A172 (cell line): ENCODE measurements around the gene TRAPPC10. TPM values are rescaled to one million over a fixed set of nuclear protein-coding genes. Genes with fewer than 3 reads are reported as not detected.

Experiments
- DNase-seq: peaks from one replicate; pipeline ENCODE4 v3.0.0-alpha.2; 2015; ENCODE audit warnings: low spot score
- total RNA-seq: library from RNA; depleted of rRNA; stranded (reverse); fragments of >200 nt; shearing (Covaris generic); gene quantifications from 2 replicates; pipeline ENCODE4 v1.2.3, GENCODE V29; 2014

TRAPPC10 gene
- total RNA-seq, 1 experiment from 2014 or later, result 34.7 TPM

DNA sequence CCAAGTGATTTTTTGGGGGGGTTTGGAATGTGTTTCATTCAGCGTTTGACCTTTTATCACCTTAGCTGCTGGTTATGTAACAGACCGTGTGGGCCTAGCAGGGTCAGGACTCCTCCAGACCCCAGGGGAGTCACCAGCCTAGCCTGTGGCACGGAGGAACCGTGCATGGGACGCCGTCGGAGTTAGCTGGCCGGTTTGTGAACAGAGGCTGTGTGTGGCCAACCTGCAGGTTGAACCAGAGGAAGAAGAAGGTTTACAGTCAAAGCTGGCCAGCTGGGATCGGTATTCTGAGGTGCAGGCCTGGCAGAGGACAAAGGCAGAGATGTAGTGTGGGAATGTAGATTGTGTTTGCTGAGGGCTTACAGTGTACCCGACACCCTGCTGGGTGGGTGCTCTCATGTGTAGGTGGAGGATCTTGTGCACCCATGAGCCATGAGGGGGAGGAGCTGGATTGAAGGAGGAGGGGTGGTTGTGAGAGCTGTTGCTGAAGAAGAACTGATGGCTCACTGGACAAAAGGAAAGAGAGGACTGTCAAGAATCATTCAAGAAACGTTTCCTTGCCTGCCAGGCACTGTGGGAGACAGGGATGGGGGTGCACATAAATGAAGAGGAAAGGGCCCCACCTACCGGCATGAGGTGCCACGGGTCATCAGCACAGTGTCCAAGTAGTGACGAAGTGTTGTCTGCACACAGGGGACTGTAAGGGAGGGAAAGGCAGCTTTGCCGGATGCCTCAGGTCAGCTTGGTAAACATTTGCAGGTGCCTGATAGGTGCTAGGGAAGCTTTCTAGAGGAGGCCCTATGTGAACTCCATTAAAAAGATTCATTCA lies 55.1 kb downstream of the TRAPPC10 start:
- DNase-seq, result no peak

DNA sequence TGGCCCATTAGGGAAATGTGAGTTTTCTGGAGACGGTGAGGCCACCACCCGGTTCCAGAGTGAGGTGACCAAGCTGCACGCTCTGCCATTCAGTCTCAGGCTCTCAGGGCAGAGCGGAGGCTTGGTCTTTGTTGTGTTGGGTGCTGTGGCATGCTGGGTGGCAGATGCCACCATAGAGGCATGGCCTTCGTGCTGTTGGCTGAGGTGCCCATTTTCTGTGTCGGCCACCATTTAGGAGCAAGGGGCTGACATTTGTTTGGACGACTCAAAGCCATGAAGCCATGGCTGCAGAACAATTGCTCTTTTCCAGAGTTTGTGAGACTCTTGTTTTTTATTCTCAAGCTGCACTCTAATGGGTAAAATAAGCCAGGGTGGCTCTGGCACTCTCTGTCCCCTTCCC lies 58.3 kb downstream of the TRAPPC10 start:
- no peak for DNase-seq

DNA sequence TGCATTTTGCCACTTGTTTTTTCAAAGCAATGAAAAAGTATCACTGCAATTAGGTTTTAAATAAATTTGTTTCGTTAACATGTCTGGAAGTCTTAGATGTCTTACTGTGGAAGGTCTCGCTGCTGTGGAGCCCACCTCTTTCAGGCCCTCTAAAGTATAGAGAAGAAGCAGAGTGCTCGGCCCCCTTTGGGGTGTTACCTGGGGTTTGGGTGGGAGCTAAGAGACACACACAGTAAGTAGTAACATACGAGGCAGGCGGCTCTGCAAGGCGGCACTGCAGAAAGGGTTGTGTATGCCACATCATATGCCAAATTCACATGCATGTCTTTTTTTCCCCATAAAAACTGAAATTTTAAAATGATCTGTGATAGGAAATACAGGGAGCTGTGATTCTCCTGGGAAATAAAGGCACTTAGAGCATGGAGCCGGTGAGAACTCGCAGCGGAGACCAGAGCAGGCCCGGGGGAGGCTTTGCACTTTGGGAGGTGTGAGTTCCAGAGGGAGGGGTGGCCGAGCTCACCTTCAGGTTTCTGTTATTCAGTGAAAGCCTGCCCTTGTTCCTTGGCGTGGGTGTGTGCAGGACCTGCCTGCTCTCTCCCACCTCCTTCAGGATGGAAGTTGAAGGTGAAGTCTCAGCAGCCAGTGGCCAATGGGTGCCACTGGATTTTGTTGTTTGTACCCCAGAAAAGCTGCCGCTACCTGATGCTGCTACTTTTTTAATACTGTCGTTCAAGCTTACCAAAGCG lies 59.4 kb downstream of the TRAPPC10 start:
- no peak for DNase-seq

DNA sequence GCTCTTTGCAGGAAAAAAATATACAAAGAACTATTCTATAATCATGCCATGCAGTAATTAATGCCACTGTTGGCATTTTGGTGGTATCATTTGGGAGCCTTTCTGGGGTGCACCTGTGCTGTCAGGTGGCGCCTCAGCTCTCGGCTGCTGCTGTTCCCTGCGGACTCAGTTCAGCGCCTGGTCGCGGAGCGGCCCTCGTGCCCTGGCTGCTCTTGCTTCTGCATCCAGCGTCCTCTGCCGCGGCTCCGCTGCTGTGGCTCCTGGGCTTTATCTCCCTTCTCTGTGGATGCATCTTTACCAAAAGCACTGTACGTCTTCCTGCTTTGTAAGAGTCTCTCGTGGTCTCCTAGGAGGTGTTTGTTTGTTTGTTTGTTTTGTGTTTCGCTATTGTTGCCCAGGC lies 60.0 kb downstream of the TRAPPC10 start:
- DNase-seq, result no peak

DNA sequence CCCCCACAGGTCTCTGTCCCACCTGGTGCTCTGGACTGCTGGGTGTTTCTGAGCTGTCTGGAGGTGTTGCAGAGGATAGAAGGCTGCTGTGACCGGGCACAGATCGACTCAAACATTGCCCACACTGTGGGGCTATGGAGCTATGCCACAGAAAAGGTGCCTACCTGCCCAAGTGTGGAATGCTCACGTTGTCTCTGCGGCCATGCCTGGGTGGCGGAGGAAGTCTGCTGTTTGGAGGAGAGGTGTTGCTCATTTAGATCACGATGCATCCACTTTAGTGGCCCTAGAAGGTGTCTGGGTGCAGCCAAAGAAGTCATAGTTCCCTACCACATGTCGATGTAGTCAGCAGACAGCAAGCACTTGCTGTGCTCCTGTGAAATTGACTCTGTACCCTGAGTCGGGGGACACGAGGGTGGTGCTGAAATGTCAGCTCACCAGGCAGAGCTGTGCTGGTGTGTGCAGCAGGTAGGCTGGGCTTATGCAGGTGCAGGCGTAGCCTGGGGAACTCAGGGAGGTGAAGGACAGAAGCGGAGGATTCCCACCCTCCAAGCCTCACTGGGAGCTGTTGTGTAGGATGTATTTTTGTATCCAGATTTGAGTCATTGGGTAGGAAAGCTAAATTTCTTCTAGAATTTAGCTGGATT lies 62.3 kb downstream of the TRAPPC10 start:
- no peak for DNase-seq

DNA sequence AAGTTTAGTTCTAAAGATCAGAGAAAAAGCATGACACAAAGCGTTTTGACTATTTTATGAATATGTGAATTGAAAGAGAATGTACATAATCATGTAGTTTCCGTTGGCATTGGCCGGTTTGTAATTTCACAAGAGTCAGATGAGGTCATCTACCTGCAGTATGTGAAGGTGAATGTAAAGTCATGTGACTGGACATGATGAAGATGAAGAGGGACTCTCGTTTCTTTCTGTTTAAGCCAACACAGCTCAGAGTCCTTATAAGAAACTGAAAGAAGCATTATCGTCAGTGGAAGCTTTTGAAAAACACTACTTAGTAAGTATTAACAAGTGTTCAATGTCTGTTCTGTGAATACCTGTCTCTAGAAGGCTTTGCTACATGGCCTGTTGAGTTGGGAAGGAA lies 64.2 kb downstream of the TRAPPC10 start:
- no peak for DNase-seq

DNA sequence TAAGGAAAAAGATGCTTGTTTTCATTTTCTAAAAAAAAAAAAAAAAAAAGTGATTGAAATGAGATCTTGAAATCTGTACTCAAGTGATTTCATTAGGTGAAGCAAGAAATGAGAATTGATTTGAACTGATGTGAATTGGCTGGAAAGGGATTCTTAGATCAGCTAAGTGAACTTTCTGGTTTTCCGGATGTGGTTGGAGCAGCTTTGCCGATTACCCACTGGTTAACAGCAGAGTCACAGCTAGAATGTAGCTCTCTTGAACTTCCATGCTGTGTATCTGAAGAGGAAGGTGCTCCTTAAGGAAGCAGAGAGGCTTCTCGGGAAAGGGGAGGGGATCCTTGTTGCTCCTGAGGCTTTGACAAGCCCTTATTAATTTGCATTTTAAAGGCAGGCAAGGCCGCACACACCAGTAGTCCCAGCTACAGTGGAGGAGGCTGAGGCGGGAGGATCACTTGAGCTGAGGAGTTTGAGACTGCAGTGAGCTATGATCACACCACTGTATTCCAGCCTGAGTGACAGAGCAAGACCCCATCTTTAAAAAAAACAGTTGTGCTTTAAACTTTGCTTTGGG lies 66.4 kb downstream of the TRAPPC10 start:
- DNase-seq, result no peak

DNA sequence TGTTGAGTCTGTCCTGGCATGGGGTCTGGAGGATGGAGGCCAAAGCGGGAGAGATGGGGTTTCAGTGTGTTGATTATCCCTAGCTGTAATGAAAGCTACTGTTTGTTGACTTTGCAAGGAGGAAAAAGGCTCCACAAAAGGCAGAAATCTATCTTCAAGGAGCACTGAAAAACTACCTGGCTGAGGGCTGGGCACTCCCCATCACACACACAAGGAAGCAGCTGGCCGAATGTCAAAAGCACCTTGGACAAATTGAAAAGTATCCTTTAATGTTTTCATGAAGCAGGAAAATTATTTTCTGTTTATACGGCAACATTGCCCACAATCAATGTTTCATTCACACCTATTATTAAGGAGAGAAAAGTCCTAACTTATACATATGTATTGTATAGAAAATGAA lies 67.3 kb downstream of the TRAPPC10 start:
- no peak for DNase-seq

DNA sequence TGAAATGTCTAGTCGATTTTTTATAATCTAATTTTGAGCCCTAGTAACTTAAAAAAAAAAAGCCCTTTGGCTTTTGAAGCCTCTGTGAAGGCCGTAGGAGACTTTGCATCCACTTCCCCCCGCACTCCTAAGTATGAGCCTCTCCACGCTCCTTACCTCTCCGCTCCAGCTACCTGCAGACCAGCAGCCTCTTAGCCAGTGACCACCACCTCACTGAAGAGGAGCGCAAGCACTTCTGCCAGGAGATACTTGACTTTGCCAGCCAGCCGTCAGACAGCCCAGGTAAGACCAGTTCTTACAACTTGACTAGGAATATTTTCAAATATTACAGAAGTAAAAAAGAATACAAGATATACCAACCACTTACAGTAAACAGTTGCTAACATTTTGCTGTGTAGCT lies 67.7 kb downstream of the TRAPPC10 start:
- DNase-seq, result no peak

DNA sequence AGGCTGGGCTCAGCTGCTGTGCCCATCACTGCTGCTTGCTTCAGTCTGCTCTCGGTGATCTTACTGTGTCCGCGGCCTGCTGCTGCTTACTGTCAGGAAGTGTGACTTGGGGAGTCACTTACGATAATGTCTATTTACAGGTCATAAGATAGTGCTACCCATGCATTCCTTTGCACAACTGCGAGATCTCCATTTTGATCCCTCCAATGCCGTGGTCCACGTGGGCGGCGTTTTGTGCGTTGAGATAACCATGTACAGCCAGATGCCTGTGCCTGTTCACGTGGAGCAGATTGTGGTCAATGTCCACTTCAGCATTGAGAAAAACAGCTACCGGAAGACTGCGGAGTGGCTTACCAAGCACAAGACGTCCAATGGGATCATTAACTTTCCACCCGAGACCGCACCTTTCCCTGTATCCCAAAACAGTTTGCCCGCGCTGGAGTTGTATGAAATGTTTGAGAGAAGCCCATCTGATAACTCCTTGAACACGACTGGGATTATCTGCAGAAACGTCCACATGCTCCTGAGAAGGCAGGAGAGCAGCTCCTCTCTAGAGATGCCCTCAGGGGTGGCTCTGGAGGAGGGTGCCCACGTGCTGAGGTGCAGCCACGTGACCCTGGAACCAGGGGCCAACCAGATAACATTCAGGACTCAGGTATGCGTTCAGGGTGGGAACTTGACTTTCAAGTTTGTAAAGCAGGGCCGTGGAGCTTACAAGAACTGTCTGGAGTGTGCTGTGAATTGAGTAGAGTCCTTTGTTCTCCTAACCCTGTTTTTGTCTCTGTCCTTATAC lies 70.7 kb downstream of the TRAPPC10 start:
- DNase-seq, result no peak

DNA sequence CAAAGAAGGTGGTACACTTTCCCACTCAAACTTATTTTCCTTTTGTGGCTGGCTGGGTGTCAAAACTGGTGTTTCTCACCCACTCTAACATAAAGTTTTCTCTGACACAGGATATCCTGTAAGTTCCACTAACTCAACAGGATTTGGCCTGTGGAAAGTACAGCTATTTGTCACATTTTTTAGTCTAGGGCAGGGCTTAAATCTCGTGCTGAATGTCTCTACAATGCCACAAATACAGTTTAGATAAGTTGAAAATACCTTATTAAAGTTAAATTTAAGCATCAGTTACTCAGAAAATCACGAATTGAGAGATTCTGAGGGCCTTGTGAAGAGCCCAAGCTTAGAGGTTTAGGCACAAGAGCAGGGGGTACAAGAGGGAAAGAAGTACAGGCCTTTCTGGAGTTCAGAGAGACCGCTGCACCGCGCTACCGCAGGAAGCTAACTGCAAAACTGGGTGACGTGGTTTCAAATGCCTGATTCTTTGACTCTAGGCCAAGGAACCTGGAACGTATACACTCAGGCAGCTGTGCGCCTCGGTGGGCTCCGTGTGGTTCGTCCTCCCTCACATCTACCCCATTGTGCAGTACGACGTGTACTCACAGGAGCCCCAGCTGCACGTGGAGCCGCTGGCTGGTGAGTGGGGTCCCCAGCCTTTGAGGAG lies 71.7 kb downstream of the TRAPPC10 start:
- DNase-seq, result no peak

DNA sequence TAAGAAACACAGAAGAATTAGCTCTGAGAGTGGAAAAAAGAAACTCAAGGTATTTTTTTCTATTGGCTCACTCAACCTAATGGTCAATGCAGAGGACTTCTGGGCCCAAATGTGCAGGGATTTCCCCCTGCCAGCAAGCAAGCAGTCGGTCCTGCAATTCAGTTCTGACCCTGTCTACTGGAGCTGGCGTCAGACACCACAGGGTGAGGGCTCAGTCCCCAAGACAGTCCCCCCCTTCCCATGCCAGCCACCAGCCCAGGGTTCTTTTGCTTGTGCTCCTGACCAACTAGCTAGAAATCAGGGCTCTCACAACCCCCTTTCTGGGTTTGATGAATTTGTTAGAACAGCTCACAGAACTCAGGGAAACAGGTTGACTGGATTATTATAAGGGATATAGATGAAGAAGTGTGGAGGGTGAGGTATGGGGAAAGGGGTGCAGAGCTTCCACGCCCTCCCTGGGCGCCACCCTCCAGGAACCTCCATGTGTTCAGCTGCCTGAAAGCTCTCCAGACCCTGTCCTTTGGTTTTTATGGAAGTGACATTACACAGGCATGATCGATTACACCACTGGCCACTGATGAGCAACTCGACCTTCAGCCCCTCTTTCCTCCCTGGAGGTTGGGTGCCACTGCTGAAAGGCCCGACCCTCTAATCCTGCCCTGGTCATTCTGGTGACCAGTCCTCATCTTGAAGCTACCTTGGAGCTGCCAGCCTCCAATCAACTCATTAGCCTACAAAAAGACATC lies 72.6 kb downstream of the TRAPPC10 start:
- no peak for DNase-seq

DNA sequence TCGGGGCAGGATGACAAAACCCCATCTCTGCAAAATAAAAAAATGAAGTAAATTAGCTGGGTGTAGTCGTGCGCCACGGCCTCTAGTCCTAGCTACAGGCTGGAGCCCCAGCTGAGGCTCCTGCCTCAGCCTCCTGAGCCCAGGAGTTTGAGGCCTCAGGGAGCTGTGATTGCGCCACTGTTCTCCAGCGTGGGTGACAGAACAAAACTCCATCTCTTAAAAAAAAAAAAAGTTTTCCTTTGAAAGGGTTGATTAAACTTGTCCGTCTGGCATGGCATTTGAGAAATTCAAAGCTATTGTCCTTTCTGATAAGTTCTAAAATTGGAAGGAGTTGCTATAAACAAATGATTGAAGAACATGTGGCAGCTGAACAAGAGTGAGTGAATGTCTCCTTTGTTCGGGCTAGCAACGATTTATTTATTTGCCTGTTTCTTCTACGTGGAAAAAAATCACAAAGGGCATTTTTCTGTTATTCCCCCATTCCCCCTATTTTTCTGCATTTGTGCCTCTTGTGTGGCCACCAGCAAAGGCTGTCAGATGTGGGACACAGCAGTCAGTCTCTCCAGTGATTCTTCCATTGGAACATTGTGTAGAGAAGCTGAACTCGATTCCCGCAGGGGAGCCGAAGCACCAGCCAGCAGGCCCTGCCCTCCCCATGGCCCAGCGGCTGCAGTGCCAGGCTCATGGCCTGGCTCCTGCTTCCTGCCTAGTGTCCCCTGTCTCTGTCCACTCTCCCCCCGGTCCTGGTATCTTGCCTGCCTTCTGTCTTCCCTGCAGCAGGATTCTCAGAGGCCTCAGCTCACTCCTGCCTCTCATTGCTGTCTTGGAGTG lies 73.6 kb downstream of the TRAPPC10 start:
- no peak for DNase-seq

DNA sequence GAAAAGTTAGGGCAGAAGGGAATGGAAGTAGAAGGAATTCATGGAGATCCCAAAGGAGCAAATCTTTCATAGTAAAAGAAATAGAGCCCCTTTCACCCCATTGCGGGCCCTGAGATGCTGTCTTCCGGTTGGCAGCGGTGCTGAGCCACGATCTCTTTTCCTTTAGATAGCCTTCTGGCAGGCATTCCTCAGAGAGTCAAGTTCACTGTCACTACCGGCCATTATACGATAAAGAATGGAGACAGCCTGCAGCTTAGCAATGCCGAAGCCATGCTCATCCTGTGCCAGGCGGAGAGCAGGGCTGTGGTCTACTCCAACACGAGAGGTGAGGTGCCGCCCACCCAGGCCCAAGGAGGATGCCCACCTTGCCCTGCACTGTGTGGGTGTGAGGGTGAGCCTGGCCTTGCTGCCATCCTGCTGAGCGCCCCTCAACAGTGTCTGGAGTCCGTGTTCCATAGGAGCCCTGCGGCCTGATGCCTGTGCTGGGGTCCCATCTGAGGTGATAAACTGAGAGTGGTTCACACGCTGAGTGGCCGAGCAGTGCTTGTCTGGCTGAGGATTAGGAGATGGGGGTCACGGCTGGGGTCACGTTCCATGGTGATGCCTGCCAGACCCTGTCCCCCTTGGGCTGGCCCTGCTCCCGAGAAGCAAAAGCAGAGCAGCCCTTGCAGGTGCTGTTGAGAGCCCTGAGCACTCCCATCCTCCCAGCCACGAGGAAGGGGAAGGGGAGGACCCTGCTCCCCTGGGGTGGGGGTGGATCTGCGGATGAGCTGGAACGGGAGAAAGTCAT lies 74.7 kb downstream of the TRAPPC10 start:
- DNase-seq, result no peak

DNA sequence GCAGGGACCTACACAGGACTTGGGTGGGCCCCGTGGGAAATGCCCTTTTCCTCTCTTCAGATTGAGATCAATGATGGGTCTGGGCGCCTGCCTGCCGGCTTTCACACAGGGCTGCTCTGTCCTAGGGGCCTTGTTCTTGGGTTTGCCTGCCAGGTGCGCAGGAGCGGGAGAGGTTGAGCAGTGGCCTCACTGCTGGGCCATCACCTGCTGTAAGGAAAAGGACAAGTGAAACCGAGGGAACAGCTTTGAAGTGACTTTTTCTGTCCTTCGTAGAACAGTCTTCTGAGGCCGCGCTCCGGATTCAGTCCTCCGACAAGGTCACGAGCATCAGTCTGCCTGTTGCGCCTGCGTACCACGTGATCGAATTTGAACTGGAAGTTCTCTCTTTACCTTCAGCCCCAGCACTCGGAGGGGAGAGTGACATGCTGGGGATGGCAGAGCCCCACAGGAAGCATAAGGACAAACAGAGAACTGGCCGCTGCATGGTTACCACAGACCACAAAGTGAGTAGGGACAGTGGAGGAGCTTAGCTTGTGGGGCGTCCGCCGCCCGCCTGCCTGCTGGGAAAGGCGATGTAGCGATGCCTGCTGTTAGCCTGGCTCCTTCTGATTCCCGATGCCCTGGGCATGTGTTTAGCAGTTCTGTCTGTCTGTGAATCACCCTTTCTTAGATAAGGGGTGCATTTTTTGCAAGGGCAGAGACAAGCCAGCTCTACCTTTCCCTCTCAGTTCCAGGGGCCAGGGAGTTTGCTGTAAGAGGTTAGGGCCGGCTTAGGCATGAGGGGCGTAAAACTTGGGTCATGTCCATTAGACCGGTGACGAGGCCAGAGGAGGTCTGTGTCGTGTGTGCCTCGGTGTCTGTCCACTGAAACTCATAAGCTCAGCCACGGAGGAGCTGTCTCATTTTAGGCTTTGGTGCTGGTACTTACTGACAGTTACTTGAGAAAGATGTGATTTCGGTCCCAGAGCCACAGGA lies 75.6 kb downstream of the TRAPPC10 start:
- DNase-seq, result no peak

DNA sequence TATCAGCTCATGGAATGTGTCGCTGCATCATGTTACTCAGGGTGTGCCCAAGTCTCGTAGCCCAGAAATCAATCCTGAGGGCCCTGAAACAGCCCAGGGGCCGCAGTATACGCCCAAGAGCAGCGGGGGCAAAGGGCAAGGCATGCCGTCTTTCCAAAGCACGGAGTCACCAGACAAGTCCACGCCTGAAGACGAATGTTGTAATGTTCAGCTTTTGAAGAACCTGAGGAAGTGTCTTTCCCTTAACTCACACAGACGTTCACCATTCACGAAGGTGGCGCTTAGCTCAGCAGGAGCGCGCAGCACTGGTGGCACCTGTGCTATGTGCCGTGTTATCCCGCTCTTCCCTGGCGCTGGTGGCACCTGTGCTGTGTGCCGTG lies 76.3 kb downstream of the TRAPPC10 start:
- no peak for DNase-seq
